ENCODE measurements around the gene MARK4.

DNA sequence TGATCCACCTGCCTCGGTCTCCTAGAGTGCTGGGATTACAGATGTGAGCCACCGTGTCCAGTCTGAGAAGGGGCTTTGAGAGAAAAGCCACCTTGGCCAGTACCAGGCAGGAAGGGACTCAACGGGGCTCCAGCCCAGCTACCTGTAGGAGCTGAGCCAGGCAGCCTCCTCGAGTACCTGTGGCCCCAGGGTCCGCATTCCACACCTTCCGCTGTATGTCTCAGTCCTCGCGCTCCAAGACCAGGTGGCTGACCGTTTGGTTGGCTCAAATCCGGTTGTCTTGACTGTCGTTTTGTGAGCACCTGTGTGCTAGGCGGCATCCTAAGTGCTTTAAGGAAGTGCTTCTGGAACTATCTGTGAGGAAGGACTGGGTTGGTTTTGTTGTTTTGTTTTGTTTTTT lies 16.2 kb downstream of the MARK4 start:
- TF ChIP-seq POLR2A (IDR thresholded peaks at IDR 0.05; ENCODE audit: low read depth, low read length): no peak
- TF ChIP-seq POLR2AphosphoS5 (IDR thresholded peaks at IDR 0.05; ENCODE audit: low read depth, low read length): no peak
